Activated CD8-positive, alpha-beta T cell treated with anti-CD3 and anti-CD28 coated beads for 36 hours (primary cell): ENCODE results near the gene GPC5. TPM values are rescaled to one million over a fixed set of nuclear protein-coding genes. Genes with fewer than 3 reads are reported as not detected.

Experiments used
- ATAC-seq: fragments of 200-7000 bp; cut with Tn5 transposase; one replicate; pipeline ENCODE4 v1.10.0; 2021; ENCODE audit warnings: mild to moderate bottlenecking, moderate library complexity
- CTCF ChIA-PET: fragments of 350-600 bp; sonication (Branson Sonifier 250); formaldehyde crosslinking; loops from one replicate; lab custom pipeline; 2021; ENCODE audit warnings: antibody characterized with exemption; lab: Charles Lee
- POLR2A ChIA-PET: fragments of 350-600 bp; sonication (Branson Sonifier 250); formaldehyde crosslinking; loops from one replicate; lab custom pipeline; 2021; ENCODE audit warnings: antibody characterized with exemption; lab: Charles Lee
- DNase-seq: peaks from one replicate; pipeline ENCODE4 v3.0.0-alpha.2; 2020
- H3K27ac Mint-ChIP-seq: one replicate; pipeline ENCODE4 v1.8.0; 2021; ENCODE audit warnings: mild to moderate bottlenecking, mixed read lengths
- H3K27me3 Mint-ChIP-seq: one replicate; pipeline ENCODE4 v1.8.0; 2021; ENCODE audit warnings: mixed read lengths
- H3K36me3 Mint-ChIP-seq: one replicate; pipeline ENCODE4 v1.8.0; 2021; ENCODE audit warnings: low read depth, mixed read lengths
- H3K4me1 Mint-ChIP-seq: one replicate; pipeline ENCODE4 v1.8.0; 2021; ENCODE audit warnings: low read depth, mixed read lengths
- H3K4me3 Mint-ChIP-seq: one replicate; pipeline ENCODE4 v1.8.0; 2021; ENCODE audit warnings: mild to moderate bottlenecking, moderate library complexity, mixed read lengths
- H3K9me3 Mint-ChIP-seq: one replicate; pipeline ENCODE4 v1.8.0; 2021; ENCODE audit warnings: mixed read lengths
- intact Hi-C: fragments of 100-400 bp; cut with micrococcal nuclease; formaldehyde crosslinking; loops from one replicate; pipeline ENCODE4 v1.10.0; 2022
- total RNA-seq, 2 experiments: library from RNA; stranded (reverse); gene quantifications; one replicate each; pipeline ENCODE4 v1.2.3, GENCODE V29; 2021
- TF ChIP-seq, protein P1 (sequence below): fragments of 200-600 bp; IDR thresholded peaks from one replicate; pipeline ENCODE4 v1.8.0; 2022; ENCODE audit warnings: antibody characterized with exemption, mild to moderate bottlenecking

GPC5 gene
- total RNA-seq, 2 experiments from 2014 or later = 0.13 to 0.14 TPM

DNA sequence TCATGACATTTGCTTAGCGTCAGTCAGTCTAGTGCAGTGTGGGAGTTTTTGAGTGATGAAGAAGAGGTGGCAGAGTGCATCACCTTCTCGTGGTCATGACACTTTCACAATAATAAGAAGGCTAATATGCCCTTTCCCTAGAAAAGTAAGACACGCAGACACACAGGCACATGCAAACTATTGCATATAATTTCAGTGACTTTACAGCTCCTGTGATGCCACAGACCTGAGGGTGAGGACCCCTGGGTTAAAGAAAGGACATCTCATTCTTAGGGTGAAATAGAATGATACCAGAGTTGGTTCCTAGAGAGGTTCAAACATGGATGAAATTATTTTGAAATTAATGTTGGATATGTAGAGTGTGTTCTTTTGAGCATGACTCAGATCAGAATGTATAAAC, 300.3 kb downstream of the GPC5 start:
- no peaks in the 10 kb centered on the region for H3K27me3 Mint-ChIP-seq
- CTCF ChIA-PET = no interaction called here
- no peak overlapping the region for H3K27ac Mint-ChIP-seq
- POLR2A ChIA-PET = no interaction called here
- no peaks in the 10 kb centered on the region for H3K36me3 Mint-ChIP-seq
- no peak for DNase-seq
- no peaks in the 10 kb centered on the region for H3K4me1 Mint-ChIP-seq
- TF ChIP-seq, protein P1, sequence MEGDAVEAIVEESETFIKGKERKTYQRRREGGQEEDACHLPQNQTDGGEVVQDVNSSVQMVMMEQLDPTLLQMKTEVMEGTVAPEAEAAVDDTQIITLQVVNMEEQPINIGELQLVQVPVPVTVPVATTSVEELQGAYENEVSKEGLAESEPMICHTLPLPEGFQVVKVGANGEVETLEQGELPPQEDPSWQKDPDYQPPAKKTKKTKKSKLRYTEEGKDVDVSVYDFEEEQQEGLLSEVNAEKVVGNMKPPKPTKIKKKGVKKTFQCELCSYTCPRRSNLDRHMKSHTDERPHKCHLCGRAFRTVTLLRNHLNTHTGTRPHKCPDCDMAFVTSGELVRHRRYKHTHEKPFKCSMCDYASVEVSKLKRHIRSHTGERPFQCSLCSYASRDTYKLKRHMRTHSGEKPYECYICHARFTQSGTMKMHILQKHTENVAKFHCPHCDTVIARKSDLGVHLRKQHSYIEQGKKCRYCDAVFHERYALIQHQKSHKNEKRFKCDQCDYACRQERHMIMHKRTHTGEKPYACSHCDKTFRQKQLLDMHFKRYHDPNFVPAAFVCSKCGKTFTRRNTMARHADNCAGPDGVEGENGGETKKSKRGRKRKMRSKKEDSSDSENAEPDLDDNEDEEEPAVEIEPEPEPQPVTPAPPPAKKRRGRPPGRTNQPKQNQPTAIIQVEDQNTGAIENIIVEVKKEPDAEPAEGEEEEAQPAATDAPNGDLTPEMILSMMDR = no peak
- no peaks in the 10 kb centered on the region for H3K9me3 Mint-ChIP-seq
- no peak overlapping the region for H3K4me3 Mint-ChIP-seq
- ATAC-seq = no peak
- intact Hi-C loops = no loop called here

DNA sequence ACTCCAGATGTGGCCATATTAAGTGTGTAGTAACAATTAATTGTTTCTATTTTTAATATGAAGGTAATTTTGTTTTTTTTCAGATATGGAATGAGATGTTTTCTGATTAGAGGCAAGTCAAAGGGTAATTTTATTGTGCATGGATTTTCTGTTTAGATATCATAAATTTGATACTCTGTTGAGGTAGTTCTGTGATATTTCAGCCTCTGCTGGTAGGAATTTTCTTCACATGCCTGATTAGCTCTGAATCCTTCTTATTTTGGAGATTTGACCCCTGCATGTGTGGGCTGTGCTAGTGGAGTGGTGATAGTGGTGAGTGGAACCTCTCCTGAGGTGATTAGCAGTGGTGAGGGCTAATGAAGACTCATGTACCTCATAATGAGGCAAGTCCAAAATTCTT, 301.4 kb downstream of the GPC5 start:
- ChIA-PET CTCF (no interaction called here), POLR2A (no interaction called here)
- H3K36me3 Mint-ChIP-seq = no peaks in the 10 kb centered on the region
- no peaks in the 10 kb centered on the region for H3K9me3 Mint-ChIP-seq
- H3K27me3 Mint-ChIP-seq = no peaks in the 10 kb centered on the region
- DNase-seq = no peak
- intact Hi-C loops = no loop called here
- ATAC-seq = no peak
- H3K27ac Mint-ChIP-seq = no peak overlapping the region
- TF ChIP-seq, protein P1 = no peak
- no peaks in the 10 kb centered on the region for H3K4me1 Mint-ChIP-seq
- H3K4me3 Mint-ChIP-seq = no peak overlapping the region

DNA sequence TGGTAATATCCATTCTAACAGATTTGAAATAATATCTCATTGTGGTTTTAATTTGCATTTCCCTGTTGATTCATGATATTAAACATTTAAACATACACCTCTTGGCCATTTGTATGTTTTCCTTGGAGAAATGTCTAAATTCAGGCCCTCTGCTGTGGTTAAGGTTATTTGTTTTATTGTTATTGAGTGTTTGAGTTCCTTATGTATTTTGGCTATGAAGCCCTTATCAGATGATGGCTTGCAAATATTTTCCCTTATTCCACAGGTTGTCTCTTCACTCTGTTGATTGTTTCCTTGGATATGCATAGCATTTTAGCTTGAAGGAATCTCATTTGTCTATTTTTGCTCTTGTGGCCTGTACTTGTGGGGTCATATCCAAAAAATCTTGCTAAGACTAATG, 303.6 kb downstream of the GPC5 start:
- no peaks in the 10 kb centered on the region for H3K27me3 Mint-ChIP-seq
- intact Hi-C loops = no loop called here
- H3K9me3 Mint-ChIP-seq = no peaks in the 10 kb centered on the region
- CTCF ChIA-PET = no interaction called here
- TF ChIP-seq, protein P1 = no peak
- POLR2A ChIA-PET = no interaction called here
- DNase-seq = no peak
- no peaks in the 10 kb centered on the region for H3K4me1 Mint-ChIP-seq
- no peak overlapping the region for H3K4me3 Mint-ChIP-seq
- no peak for ATAC-seq
- H3K27ac Mint-ChIP-seq = no peak overlapping the region
- H3K36me3 Mint-ChIP-seq = no peaks in the 10 kb centered on the region

DNA sequence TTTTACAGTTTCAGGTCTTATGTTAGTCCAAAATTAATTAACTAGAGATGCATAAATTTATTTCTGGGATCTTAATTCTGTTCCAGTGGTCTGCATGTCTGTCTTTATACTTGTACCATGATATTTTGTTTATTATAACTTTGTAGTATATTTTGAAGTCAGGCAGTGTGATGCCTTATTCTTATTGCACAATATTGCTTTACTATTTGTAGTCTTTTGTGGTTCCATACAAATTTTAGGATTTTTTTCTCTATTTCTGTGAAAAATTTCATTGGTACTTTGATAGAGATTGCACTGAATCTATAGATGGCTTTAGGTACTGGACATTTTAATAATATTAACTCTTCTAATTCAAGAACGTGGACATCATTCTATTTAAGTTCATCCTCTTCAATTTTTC, 304.0 kb downstream of the GPC5 start:
- Mint-ChIP-seq H3K36me3 (no peaks in the 10 kb centered on the region), H3K4me1 (no peaks in the 10 kb centered on the region), H3K4me3 (no peak overlapping the region), H3K27ac (no peak overlapping the region), H3K27me3 (no peaks in the 10 kb centered on the region), H3K9me3 (no peaks in the 10 kb centered on the region)
- DNase-seq = no peak
- ATAC-seq = no peak
- ChIA-PET POLR2A (no interaction called here), CTCF (no interaction called here)
- TF ChIP-seq, protein P1 = no peak
- intact Hi-C loops = no loop called here

DNA sequence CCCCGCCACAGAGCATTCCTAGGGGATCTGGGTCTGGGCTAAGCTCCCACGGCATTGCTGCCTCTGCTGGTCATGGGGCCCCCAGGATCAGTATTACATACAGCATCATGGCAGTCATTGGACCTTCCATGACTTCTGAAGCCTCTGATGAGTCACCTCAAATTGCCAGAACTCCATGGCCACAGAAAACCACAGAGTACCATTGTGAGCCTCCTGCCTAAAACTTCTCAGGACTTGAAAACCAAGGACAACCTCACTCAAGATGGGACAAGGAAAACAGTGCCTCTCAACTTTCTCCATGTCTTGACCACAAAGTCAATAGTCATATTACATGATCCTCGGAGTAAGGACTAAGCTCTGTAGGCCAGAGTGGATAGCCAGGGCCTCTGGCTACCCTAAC, 306.0 kb downstream of the GPC5 start:
- Mint-ChIP-seq H3K4me1 (no peaks in the 10 kb centered on the region), H3K27me3 (no peaks in the 10 kb centered on the region), H3K36me3 (no peaks in the 10 kb centered on the region), H3K9me3 (no peaks in the 10 kb centered on the region), H3K4me3 (no peak overlapping the region), H3K27ac (no peak overlapping the region)
- TF ChIP-seq, protein P1 = no peak
- ATAC-seq = no peak
- CTCF ChIA-PET = no interaction called here
- POLR2A ChIA-PET = no interaction called here
- no peak for DNase-seq
- intact Hi-C loops = no loop called here
